ENCODE data around the gene POU4F3.

The POU4F3 gene

GRCh38 chr5:146340260-146341081, 1.8 kb downstream of the POU4F3 start:
- peak; percentile 8 for DNase-seq

GRCh38 chr5:146341854-146342253, 3.2 kb downstream of the POU4F3 start:
- no peak for DNase-seq

GRCh38 chr5:146342519-146342881, 3.9 kb downstream of the POU4F3 start:
- DNase-seq: no peak

- no peak for DNase-seq
Measured at GRCh38 chr5:146342882-146343865, 4.5 kb downstream of the POU4F3 start.

GRCh38 chr5:146344155-146345118, 5.8 kb downstream of the POU4F3 start:
- DNase-seq: peak; percentile 4

- DNase-seq: no peak
Measured at GRCh38 chr5:146345240-146345577, 6.6 kb downstream of the POU4F3 start.

- DNase-seq: no peak
Measured at GRCh38 chr5:146345578-146346366, 7.1 kb downstream of the POU4F3 start.

- no peak for DNase-seq
Measured at GRCh38 chr5:146357126-146357525, 18.5 kb downstream of the POU4F3 start.

- no peak for DNase-seq
Measured at GRCh38 chr5:146359836-146360235, 21.2 kb downstream of the POU4F3 start.

GRCh38 chr5:146363161-146363874, 24.7 kb downstream of the POU4F3 start:
- DNase-seq: peak; percentile 68

GRCh38 chr5:146365618-146366017, 27.0 kb downstream of the POU4F3 start:
- no peak for DNase-seq

- no peak for DNase-seq
Measured at GRCh38 chr5:146366904-146367303, 28.3 kb downstream of the POU4F3 start.

GRCh38 chr5:146368137-146368536, 29.5 kb downstream of the POU4F3 start:
- no peak for DNase-seq

- no peak for DNase-seq
Measured at GRCh38 chr5:146369691-146370090, 31.1 kb downstream of the POU4F3 start.

- DNase-seq: no peak
Measured at GRCh38 chr5:146376821-146377220, 38.2 kb downstream of the POU4F3 start.

GRCh38 chr5:146378986-146379385, 40.3 kb downstream of the POU4F3 start:
- DNase-seq: no peak

- DNase-seq: no peak
Measured at GRCh38 chr5:146380714-146381113, 42.1 kb downstream of the POU4F3 start.

GRCh38 chr5:146388386-146388785, 49.7 kb downstream of the POU4F3 start:
- no peak for DNase-seq

- no peak for DNase-seq
Measured at GRCh38 chr5:146390469-146390868, 51.8 kb downstream of the POU4F3 start.

Measured in inflammatory macrophage treated with lipopolysaccharide for 4 hours (primary cell).